Uterus (tissue), 4 donors: ENCODE measurements around the gene ADAMTS17. TPM values are rescaled to one million over a fixed set of nuclear protein-coding genes. Genes with fewer than 3 reads are reported as not detected.

Experiments
- DNase-seq, 2 donors: peaks; one replicate each; pipeline ENCODE4 v3.0.0-alpha.2; 2019 to 2020
- H3K27ac ChIP-seq, 2 donors: fragments of 200-600 bp; sonication (generic); 1 replicate in 1 of 2; 2 replicates in 1 of 2; pipeline ENCODE4 v1.5.1; 2016 to 2018
- H3K27me3 ChIP-seq, 2 donors: fragments of 200-600 bp; sonication (generic); one replicate each; pipeline ENCODE4 v1.5.1; 2018 to 2019; ENCODE audit warnings: control low read depth in 1 of 2
- H3K36me3 ChIP-seq, 2 donors: fragments of 200-600 bp; sonication (generic); one replicate each; pipeline ENCODE4 v1.5.1; 2019; ENCODE audit warnings: control low read depth in 1 of 2
- H3K4me1 ChIP-seq, 2 donors: fragments of 200-600 bp; sonication (generic); one replicate each; pipeline ENCODE4 v1.5.1; 2018 to 2019; ENCODE audit warnings: control low read depth in 1 of 2
- H3K4me3 ChIP-seq, 2 donors: fragments of 200-600 bp; sonication (generic); 1 replicate in 1 of 2; 2 replicates in 1 of 2; pipeline ENCODE4 v1.5.1; 2018 to 2019; ENCODE audit warnings: mild to moderate bottlenecking in 1 of 2
- H3K9me3 ChIP-seq, 2 donors: fragments of 200-600 bp; sonication (generic); one replicate each; pipeline ENCODE4 v1.5.1; 2019; ENCODE audit warnings: control low read depth in 1 of 2
- CTCF ChIP-seq, 4 experiments: fragments of 200-600 bp in 2 of 4; fragments of 450-650 bp in 2 of 4; sonication (generic) in 2 of 4; IDR thresholded peaks; one replicate each; pipeline ENCODE4 v1.5.1; 2016 to 2019; ENCODE audit warnings: antibody characterized with exemption in 4 of 4, mild to moderate bottlenecking in 2 of 4, moderate library complexity in 1 of 4
- POLR2A ChIP-seq, 2 donors: fragments of 450-650 bp; IDR thresholded peaks; one replicate each; pipeline ENCODE4 v1.6.1; 2016; ENCODE audit warnings: antibody characterized with exemption in 2 of 2, mild to moderate bottlenecking in 1 of 2, moderate library complexity in 1 of 2
- intact Hi-C: fragments of 100-400 bp; cut with DNase I; formaldehyde crosslinking; loops from one replicate; pipeline ENCODE4 v1.15.1; 2023; ENCODE audit warnings: low total_unique reads
- total RNA-seq, 4 donors: library from RNA; depleted of rRNA in 3 of 4; stranded (reverse); fragments of >200 nt in 3 of 4; gene quantifications; one replicate each; pipeline versions ENCODE4 v1.1.0 to v1.2.4, GENCODE V29; 2014 to 2023
- donor health status: DM: yes; HTN: yes; CAD: no.

Gene ADAMTS17
- total RNA-seq, 4 donors from 2014 or later, result 3.1 to 17.1 (median 8.1) TPM; not detected in 1

- intact Hi-C loops, result no loop called here
- no peak overlapping the region for H3K27ac ChIP-seq
- no peak overlapping the region for H3K4me3 ChIP-seq
- H3K4me1 ChIP-seq, result no peaks in the 10 kb centered on the region
- no peaks in the 10 kb centered on the region for H3K36me3 ChIP-seq
- TF ChIP-seq POLR2A (IDR thresholded peaks at IDR 0.05) (no peak), CTCF (IDR thresholded peaks at IDR 0.05) (no peak)
- DNase-seq, result no peak
- H3K9me3 ChIP-seq, result no peaks in the 10 kb centered on the region
- no peaks in the 10 kb centered on the region for H3K27me3 ChIP-seq
Measured at GRCh38 chr15:100230784-100231183, 111.0 kb downstream of the ADAMTS17 start.

GRCh38 chr15:100229181-100230163 is 112.3 kb downstream of the ADAMTS17 start:
- Histone ChIP-seq H3K4me1 (no peaks in the 10 kb centered on the region), H3K27me3 (no peaks in the 10 kb centered on the region), H3K9me3 (no peaks in the 10 kb centered on the region), H3K4me3 (no peak overlapping the region), H3K36me3 (no peaks in the 10 kb centered on the region), H3K27ac (no peak overlapping the region)
- TF ChIP-seq CTCF (IDR thresholded peaks at IDR 0.05), result no peak
- TF ChIP-seq POLR2A (IDR thresholded peaks at IDR 0.05), result no peak
- intact Hi-C loops, result no loop called here
- no peak for DNase-seq

- Histone ChIP-seq H3K36me3 (no peaks in the 10 kb centered on the region), H3K9me3 (no peaks in the 10 kb centered on the region), H3K27me3 (no peaks in the 10 kb centered on the region), H3K4me1 (no peaks in the 10 kb centered on the region), H3K4me3 (no peak overlapping the region), H3K27ac (no peak overlapping the region)
- no peak for DNase-seq
- intact Hi-C loops, result no loop called here
- TF ChIP-seq POLR2A (IDR thresholded peaks at IDR 0.05), result no peak
- no peak for TF ChIP-seq CTCF (IDR thresholded peaks at IDR 0.05)
Measured at GRCh38 chr15:100227781-100228180, 114.0 kb downstream of the ADAMTS17 start.

GRCh38 chr15:100226107-100226506 is 115.7 kb downstream of the ADAMTS17 start:
- H3K4me3 ChIP-seq, result no peak overlapping the region
- no peaks in the 10 kb centered on the region for H3K27me3 ChIP-seq
- H3K9me3 ChIP-seq, result no peaks in the 10 kb centered on the region
- TF ChIP-seq CTCF (IDR thresholded peaks at IDR 0.05) (no peak), POLR2A (IDR thresholded peaks at IDR 0.05) (no peak)
- no peaks in the 10 kb centered on the region for H3K4me1 ChIP-seq
- no peaks in the 10 kb centered on the region for H3K36me3 ChIP-seq
- no peak for DNase-seq
- H3K27ac ChIP-seq, result no peak overlapping the region
- intact Hi-C loops, result no loop called here
